ENCODE measurements around the gene LIN28A. TPM values are rescaled to one million over a fixed set of nuclear protein-coding genes. Genes with fewer than 3 reads are reported as not detected.

Gene LIN28A
- total RNA-seq, 1 donor from 2014 or later, result not detected

GRCh38 chr1:26438041-26438440, 27.4 kb downstream of the LIN28A start:
- no peak for DNase-seq

DNA sequence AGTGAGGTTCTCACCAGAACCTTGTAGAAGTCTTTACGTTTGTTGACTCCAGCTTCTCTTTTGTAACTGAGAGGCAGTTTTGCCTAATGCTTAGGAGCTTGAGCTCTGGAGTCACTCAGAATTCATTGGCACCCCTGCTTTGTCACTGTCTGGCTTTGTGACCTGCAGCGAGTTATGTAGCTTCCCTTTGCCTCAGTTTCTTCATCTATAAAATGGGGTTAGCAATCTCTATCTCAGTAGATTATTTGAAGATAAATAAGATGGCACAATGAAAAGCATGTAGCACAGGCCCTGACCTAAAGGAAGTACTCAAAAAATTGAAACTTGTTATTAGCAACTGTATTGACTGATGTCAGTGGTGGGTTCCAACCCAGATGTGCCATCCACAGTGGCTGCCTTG, 29.6 kb downstream of the LIN28A start:
- no peak for DNase-seq

DNA sequence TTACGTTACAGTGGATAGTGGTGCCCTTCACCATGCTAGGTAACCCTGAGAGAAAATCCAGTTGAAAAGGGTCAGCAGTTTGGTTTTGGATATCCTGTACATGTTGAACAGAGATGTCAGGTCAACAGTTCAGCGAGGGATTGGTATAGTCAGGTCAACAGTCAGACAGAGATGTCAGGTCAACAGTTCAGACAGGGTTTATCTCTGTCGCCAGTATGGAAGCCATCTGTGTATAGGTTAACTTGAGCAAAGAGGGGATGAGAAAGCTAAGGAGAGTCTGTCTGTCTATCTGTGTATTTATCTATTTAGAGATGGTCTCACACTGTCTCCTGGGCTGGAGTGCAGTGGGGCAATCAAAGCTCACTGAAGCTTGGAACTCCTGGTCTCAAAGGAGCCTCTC, 39.3 kb downstream of the LIN28A start:
- no peak for DNase-seq

DNA sequence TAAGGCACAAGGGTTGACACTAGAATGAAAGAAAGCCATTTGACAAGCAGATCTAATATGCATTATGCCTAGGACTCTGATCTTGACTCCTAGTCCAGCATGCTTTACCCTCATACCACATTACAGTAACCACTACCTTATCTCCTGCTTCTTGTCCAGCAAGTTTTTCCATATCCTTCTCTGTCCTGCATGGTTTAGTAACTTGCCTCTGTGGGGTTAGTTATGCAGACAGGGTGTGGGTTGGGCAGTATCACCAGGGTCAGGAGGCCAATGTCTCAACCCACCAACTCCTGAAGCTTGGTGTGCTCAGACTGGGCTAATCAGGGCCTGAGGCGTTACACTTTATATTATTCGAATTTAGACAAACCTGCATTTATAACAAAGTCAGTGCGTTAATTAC, 40.3 kb downstream of the LIN28A start:
- no peak for DNase-seq

DNA sequence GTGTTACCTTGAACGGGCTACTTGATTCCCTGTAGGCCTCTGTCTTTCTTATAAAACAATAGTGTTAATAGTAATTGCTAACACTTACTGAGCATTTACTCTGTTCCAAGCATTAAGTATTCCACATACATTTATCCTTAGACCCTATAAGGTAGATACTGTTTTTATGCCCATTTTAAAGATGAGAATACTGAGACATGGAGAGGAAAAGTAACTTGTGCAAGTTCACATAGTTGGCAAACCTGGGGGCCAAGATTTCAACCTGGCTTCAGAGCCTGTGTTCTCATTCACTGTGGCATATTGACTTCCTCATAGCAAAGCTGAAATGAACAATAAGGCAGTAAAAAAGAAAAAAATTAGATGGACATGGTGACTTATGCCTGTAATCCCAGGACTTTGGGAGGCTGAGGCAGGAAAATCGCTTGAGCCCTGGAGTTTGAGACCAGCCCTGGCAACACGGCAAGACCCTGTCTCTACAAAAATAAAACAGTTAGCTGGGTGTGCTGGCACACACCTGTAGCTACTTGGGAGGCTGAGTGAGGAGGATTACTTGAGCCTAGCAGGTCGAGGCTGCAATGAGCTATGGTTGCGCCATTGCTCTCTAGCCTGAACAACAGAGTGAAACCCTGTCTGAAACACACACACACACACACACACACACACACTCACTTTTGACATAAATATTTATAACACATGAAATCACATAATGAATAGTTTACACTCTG, 42.0 kb downstream of the LIN28A start:
- DNase-seq, result no peak

DNA sequence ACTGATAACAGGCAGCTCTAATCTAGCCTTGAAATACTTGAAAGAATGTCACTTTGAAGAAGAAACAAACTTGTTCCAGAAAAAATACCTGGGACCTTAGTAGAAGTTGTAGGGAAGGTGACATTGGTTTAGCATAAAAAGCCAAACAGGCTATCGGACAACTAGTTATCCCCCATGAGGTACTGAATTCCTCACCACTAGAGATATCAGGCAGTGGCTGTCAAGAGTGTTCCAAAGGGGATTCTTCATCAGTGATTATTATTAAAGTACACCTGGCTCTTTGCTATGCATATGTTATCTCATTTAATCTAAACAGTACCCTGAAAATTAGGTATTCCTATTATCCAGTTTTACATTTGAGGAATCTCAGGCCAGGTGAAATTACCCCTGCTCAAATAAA, 48.5 kb downstream of the LIN28A start:
- DNase-seq, result no peak

DNA sequence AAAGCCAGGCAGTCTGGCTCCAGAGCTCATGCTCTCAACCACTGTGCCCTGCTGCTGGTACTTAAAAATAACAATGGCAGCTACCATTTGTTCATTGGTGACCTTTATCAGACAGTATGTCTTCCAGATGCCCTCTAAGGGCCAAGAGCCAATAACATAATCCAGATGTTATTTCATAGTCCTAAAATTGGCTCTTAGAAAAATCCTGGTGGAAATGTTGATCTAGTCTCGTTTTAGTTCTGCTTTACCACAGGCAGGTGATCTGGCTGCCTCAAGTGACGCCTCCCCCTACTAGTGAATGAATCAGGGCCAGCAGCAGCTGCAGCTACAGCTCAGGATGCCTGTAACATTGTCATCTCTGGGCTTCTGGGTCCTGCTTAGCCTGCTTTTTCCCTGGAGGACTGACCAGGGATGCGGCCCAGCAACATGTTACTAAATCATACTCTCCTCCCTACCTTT, 49.0 kb downstream of the LIN28A start:
- DNase-seq, result no peak

DNA sequence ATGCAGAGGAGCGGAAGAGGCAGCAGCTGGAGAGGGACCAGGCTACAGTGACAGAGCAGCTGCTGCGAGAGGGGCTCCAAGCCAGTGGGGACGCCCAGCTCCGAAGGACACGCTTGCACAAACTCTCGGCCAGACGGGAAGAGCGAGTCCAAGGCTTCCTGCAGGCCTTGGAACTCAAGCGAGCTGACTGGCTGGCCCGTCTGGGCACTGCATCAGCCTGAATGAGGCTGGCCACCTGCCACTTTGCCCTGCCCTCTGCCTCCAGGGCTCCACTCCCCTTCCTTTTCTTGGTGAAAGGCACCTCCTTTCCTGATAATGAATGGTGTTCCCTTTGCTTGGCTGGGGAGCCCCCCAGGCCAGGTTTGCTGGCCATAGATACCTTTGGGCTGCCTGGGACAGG, 58.3 kb downstream of the LIN28A start:
- DNase-seq, result peak; percentile 87

- no peak for DNase-seq
Measured at GRCh38 chr1:26469558-26469957, 58.9 kb downstream of the LIN28A start.

GRCh38 chr1:26470878-26471497, 60.4 kb downstream of the LIN28A start:
- no peak for DNase-seq

- DNase-seq, result peak; percentile 87
Measured at GRCh38 chr1:26471498-26472319, 61.1 kb downstream of the LIN28A start.

GRCh38 chr1:26472320-26472900, 61.8 kb downstream of the LIN28A start, which contains the start of gene HMGN2:
Gene HMGN2, plus strand, starts transcription at chr1:26472440. Its CDS starts 173 bp downstream, at chr1:26472613.
- DNase-seq, result peak; percentile 98

DNA sequence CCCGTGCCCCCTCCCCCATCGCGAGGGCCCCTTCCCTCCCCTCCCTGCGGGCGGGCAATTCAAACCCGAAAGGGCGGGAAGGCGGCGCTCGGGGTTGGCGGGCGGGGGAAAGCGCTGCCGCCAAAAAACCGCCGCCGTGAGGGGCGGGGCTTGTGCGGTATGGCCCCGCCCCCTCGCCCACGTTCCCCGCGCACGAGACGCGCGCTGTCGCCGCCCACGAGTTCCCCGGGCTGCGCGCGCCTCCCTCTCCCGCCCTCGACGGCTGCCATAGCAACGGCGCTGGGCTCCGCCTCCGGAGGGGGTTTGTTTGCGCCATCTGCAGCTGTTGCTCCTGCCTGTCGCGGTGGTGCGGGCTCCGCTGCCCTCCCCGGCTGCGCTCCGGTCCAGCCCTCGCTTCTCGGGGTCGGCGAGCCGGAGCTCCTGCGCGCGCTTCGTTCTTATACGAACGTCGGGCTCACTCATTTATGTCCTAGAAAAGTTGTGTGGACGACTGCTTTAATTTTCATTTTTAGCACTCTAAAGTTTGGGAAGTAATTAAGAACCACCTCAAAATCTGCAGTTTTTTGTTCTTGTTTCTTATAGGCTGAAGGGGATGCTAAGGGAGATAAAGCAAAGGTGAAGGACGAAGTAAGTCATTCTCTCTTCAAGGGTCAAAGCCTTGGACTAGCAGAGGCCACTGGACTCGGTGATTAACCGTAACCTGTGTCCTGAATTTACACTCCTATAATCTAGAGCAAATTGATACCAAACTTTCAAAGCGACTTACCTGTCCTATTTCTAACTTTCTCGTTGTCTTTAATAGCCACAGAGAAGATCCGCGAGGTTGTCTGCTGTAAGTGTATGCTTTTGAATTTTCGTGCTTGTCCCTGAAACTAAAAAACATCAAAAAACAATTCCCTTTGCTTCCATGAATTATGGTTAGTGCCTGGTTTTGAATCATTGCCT, 62.6 kb downstream of the LIN28A start:
- DNase-seq, result peak; percentile 98

GRCh38 chr1:26474818-26475217, 64.2 kb downstream of the LIN28A start:
- no peak for DNase-seq

DNA sequence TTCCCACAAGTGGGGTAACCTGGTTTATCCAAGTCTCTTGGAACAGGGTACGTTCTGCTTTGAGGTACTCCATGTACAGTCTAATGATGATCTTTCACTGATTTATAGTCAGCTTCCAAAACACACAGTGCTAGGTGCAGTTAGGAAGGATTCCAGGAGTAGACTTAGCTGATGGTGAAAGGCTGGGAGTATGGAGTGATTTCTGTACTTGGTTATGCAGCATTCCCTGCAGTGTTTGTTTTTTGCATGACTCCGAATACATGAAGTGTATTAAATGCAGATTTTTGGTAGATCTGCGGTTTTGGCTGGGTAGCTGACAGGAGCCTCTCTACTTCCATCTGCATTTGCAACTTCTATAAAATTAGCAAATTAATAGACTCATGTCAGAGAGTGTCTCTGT, 65.4 kb downstream of the LIN28A start:
- DNase-seq, result no peak

- DNase-seq, result no peak
Measured at GRCh38 chr1:26476958-26477357, 66.3 kb downstream of the LIN28A start.

DNA sequence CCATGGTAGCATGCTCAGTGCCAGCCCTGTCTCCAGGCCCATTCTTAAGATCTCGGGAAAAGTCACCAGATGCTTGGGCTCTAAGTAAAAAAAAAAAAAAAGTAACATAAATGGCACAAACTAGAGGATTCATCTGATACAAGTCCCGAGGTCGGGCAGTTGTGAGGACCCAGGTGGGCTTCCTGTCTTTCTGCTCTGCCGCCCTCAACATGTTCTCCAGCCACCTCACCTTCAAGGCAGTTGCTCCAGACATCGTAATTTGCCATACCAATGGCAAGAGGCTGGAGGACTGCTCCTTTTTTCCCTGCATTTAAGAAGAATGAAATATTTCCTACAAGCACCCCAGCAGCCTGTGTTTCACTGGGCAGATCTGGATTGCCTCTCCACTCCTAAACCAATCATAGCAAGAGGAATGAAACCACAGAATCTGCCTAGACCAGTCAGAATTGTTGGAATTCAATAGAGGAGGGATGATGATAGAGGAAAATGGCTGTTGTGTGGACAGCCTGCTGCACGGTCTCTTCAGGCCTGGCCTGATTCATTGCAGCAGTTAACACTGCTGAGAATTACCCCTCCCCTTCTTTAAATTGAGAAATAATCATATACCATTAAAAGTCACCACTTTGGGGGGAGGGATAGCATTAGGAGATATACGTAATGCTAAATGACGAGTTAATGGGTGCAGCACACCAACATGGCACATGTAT, 67.0 kb downstream of the LIN28A start:
- no peak for DNase-seq

GRCh38 chr1:26478159-26478558, 67.5 kb downstream of the LIN28A start:
- no peak for DNase-seq

DNA sequence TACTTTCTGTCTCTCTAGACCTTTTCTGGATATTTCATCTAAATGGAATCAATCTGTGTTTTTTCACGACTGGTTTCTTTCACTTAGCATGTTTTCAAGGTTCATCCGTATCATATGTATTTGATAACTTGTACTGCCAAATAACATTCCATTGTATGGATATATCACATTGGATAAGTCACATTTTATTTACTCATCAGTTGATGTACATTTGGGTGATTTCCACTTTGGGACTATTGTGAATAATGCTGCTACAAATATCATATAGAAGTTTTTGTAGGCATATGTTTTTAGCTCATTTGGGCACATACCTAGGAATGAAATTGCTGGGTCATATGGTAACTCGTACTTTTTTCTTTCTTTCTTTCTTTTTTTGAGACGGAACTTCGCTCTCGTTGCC, 68.4 kb downstream of the LIN28A start:
- no peak for DNase-seq

Data from tongue (tissue), 2 donors.